NB4 (cell line): ENCODE data around the gene PHAF1.

Experiments
- CTCF ChIP-seq: IDR thresholded peaks from one replicate; pipeline ENCODE4 v1.5.1; 2012; ENCODE audit warnings: low read depth, low read length
- POLR2A ChIP-seq: IDR thresholded peaks from 2 replicates; pipeline ENCODE4 v1.6.1; 2011; ENCODE audit warnings: mild to moderate bottlenecking; ENCODE audit not compliant: insufficient read length; ENCODE audit errors: extremely low read depth
- TF ChIP-seq, protein P1 (sequence below): IDR thresholded peaks from 2 replicates; pipeline ENCODE4 v1.6.1; 2011; ENCODE audit warnings: low read depth, low read length

GRCh38 chr16:67105881-67106280 is 3.9 kb upstream of the PHAF1 start:
- TF ChIP-seq CTCF (no peak), POLR2A (no peak)
- TF ChIP-seq, protein P1, sequence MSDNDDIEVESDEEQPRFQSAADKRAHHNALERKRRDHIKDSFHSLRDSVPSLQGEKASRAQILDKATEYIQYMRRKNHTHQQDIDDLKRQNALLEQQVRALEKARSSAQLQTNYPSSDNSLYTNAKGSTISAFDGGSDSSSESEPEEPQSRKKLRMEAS: no peak
